ENCODE results near the gene COA4.

- TF ChIP-seq CTCF (conservative IDR thresholded peaks at IDR 0.05) (no peak), EZH2 (IDR thresholded peaks at IDR 0.05; ENCODE audit: low read depth) (no peak)
Observed at GRCh38 chr11:73916435-73916834, 39.8 kb upstream of the COA4 start.

All from PC-9 (cell line).